GM12873 (cell line): Measurements from ENCODE around the gene FEN1.

Source experiments
- CTCF ChIP-seq: IDR thresholded peaks from 2 replicates; pipeline ENCODE4 v1.5.1; 2012; ENCODE audit warnings: low read depth, mild to moderate bottlenecking, moderate library complexity, low read length, control low read depth; ENCODE audit not compliant: insufficient read depth; ENCODE audit errors: missing control alignments

The FEN1 gene

GRCh38 chr11:61793083-61793828 is 545 bp downstream of the FEN1 start:
- no peak for TF ChIP-seq CTCF

- TF ChIP-seq CTCF = no peak
Measured at GRCh38 chr11:61793829-61794204, 1.1 kb downstream of the FEN1 start.

GRCh38 chr11:61794579-61794978 is 1.9 kb downstream of the FEN1 start:
- TF ChIP-seq CTCF = no peak

GRCh38 chr11:61795459-61795858 is 2.7 kb downstream of the FEN1 start:
- TF ChIP-seq CTCF = no peak

GRCh38 chr11:61795876-61796526 is 3.3 kb downstream of the FEN1 start:
- TF ChIP-seq CTCF = no peak

- TF ChIP-seq CTCF = peak; percentile 74
Measured at GRCh38 chr11:61797263-61797944, 4.7 kb downstream of the FEN1 start.

- TF ChIP-seq CTCF = no peak
Measured at GRCh38 chr11:61799665-61800284, 7.1 kb downstream of the FEN1 start.
